A673 (cell line): Measurements from ENCODE around the gene MCAT. TPM values are rescaled to one million over a fixed set of nuclear protein-coding genes. Genes with fewer than 3 reads are reported as not detected.

ENCODE experiments used
- BruUV-seq: library from RNA; stranded (reverse); fragments of 400-500 nt; replicated peaks from 2 replicates; lab custom pipeline; 2021; lab: Mats Ljungman, UMichigan
- CTCF ChIA-PET: fragments of 300-600 bp; sonication (Branson Sonifier 250); formaldehyde crosslinking; loops from one replicate; lab custom pipeline; 2022; ENCODE audit warnings: antibody characterized with exemption; lab: Charles Lee
- POLR2A ChIA-PET: fragments of 300-600 bp; sonication (Branson Sonifier 250); formaldehyde crosslinking; loops from one replicate; lab custom pipeline; 2022; ENCODE audit warnings: antibody characterized with exemption; ENCODE audit not compliant: low non-redundant PET; lab: Charles Lee
- DNase-seq: peaks from one replicate; pipeline ENCODE4 v3.0.0-alpha.2; 2015; ENCODE audit warnings: low spot score
- H3K27ac ChIP-seq: fragments of 200-600 bp; sonication (generic); 2 replicates; pipeline ENCODE4 v1.5.1; 2016; ENCODE audit warnings: mixed run types, low read depth, mild to moderate bottlenecking, mixed read lengths, antibody characterized with exemption, low read length; ENCODE audit not compliant: poor library complexity, severe bottlenecking
- H3K27me3 ChIP-seq: fragments of 200-600 bp; sonication (generic); replicated peaks from 2 replicates; pipeline ENCODE4 v1.6.1; 2017; ENCODE audit warnings: mixed run types, low read depth, mild to moderate bottlenecking, mixed read lengths, antibody characterized with exemption, low read length; ENCODE audit not compliant: insufficient read depth, poor library complexity
- H3K36me3 ChIP-seq: fragments of 200-600 bp; sonication (generic); 2 replicates; pipeline ENCODE4 v1.6.1; 2016; ENCODE audit warnings: mixed run types, mild to moderate bottlenecking, mixed read lengths, antibody characterized with exemption, low read length; ENCODE audit not compliant: insufficient read depth, poor library complexity, severe bottlenecking
- H3K4me1 ChIP-seq: fragments of 200-600 bp; sonication (generic); 2 replicates; pipeline ENCODE4 v1.6.1; 2017; ENCODE audit warnings: mixed run types, mild to moderate bottlenecking, mixed read lengths, antibody characterized with exemption, low read length; ENCODE audit not compliant: insufficient read depth, poor library complexity, severe bottlenecking
- H3K4me3 ChIP-seq: fragments of 200-600 bp; sonication (generic); 2 replicates; pipeline ENCODE4 v1.5.1; 2016; ENCODE audit warnings: low read depth, mixed run types, mild to moderate bottlenecking, mixed read lengths, low read length; ENCODE audit not compliant: poor library complexity, severe bottlenecking
- H3K9me3 ChIP-seq: fragments of 200-600 bp; sonication (generic); 2 replicates; pipeline ENCODE4 v1.6.1; 2016; ENCODE audit warnings: mixed run types, low read depth, mild to moderate bottlenecking, mixed read lengths, antibody characterized with exemption, low read length; ENCODE audit not compliant: poor library complexity, severe bottlenecking
- CTCF ChIP-seq: fragments of 300-800, 200-600 bp; sonication (generic); conservative IDR thresholded peaks from 2 replicates; pipeline ENCODE4 v1.5.1; 2017; ENCODE audit warnings: low read depth, mild to moderate bottlenecking, antibody characterized with exemption, low read length, moderate library complexity, mixed read lengths
- EZH2 ChIP-seq: fragments of 200-600 bp; sonication (generic); IDR thresholded peaks from 2 replicates; pipeline ENCODE4 v1.6.1; 2017; ENCODE audit warnings: borderline replicate concordance, low read depth, mild to moderate bottlenecking, mixed read lengths, antibody characterized with exemption, low read length; ENCODE audit not compliant: poor library complexity, severe bottlenecking
- intact Hi-C: fragments of 100-400 bp; cut with micrococcal nuclease; formaldehyde crosslinking; loops from one replicate; pipeline ENCODE4 v1.10.0; 2022; ENCODE audit not compliant: unreplicated experiment
- total RNA-seq: library from RNA; stranded (reverse); gene quantifications from 2 replicates; pipeline ENCODE4 v1.2.3, GENCODE V29; 2021

Gene MCAT
- total RNA-seq, 1 experiment from 2014 or later, result 32.2 TPM

- H3K4me3 ChIP-seq, result peak overlapping the region; percentile 45
- ChIA-PET POLR2A (interaction anchor here (0.6 kb wide), 1 partner anchor 18 kb away, joined by 3 read pairs; no protein-coding TSS in a partner anchor), CTCF (interaction anchor here (0.7 to 1.4 kb wide), 4 partner anchors 10 to 41 kb away, joined by 3 to 9 read pairs (median 6); no protein-coding TSS in a partner anchor)
- H3K27me3 ChIP-seq, result no peaks in the 10 kb centered on the region
- peaks cover 10% of the 10 kb centered on the region for H3K4me1 ChIP-seq
- peaks cover 14% of the 10 kb centered on the region for H3K36me3 ChIP-seq
- intact Hi-C loops, result no loop called here
- no TSS peak for BruUV-seq
- peak overlapping the region; percentile 77 for H3K27ac ChIP-seq
- peak; percentile 97 for DNase-seq
- TF ChIP-seq EZH2, result no peak
- TF ChIP-seq CTCF, result peak; percentile 61; the same call in 1 of the 2 replicates
- no peaks in the 10 kb centered on the region for H3K9me3 ChIP-seq
Measured at GRCh38 chr22:43187171-43188099, 44.2 kb upstream of the MCAT start.

GRCh38 chr22:43186272-43187170 is 43.3 kb upstream of the MCAT start, which contains the start of gene TTLL12:
Gene TTLL12, minus strand, starts transcription at chr22:43187134. Its CDS starts 65 bp downstream, at chr22:43187069.
- peak within 1 kb of the TSS; percentile 77 for H3K27ac ChIP-seq
- TSS peak; percentile 50 for BruUV-seq

More at GRCh38 chr22:43186272-43187170, 43.3 kb upstream of the MCAT start, which contains the start of gene TTLL12:
- Histone ChIP-seq H3K4me3 (peak within 1 kb of the TSS; percentile 73), H3K9me3 (no peaks in the 10 kb centered on the region), H3K4me1 (peaks cover 10% of the 10 kb centered on the region), H3K36me3 (peaks cover 22% of the 10 kb centered on the region), H3K27me3 (no peaks in the 10 kb centered on the region)
- TF ChIP-seq EZH2 (no peak), CTCF (no peak)
- ChIA-PET POLR2A (interaction anchor here (0.6 kb wide), 1 partner anchor 18 kb away, joined by 3 read pairs; no protein-coding TSS in a partner anchor), CTCF (interaction anchor here (0.6 to 1.4 kb wide), 4 partner anchors 11 to 96 kb away, joined by 3 to 9 read pairs (median 4); no protein-coding TSS in a partner anchor)
- peak; percentile 68 for DNase-seq
- intact Hi-C loops, result no loop called here
